ENCODE data around the gene PIWIL1. TPM values are rescaled to one million over a fixed set of nuclear protein-coding genes. Genes with fewer than 3 reads are reported as not detected.

Gene PIWIL1
- total RNA-seq, 1 donor from 2014 or later: not detected

DNA sequence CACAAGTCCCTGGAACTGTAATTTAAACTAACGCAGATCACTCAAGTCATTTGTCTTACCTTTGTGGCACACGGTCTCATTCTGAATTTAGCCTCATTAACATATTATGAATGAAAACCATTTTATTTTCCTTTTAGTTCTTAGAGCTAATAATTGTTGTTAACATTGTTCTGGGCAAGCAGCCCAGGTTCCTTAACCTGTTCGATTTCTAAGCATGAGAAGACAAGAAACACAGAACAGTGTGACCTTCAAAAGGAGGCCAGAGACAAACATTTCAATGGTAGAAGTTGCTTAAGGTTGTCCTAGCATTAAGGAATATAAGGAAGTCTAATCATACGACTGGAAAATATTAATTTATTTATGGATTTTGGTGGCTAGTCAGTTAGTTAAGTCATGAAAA is 35.2 kb downstream of the PIWIL1 start:
- DNase-seq (ENCODE audit: low spot score) (no peak), ATAC-seq (no peak)

DNA sequence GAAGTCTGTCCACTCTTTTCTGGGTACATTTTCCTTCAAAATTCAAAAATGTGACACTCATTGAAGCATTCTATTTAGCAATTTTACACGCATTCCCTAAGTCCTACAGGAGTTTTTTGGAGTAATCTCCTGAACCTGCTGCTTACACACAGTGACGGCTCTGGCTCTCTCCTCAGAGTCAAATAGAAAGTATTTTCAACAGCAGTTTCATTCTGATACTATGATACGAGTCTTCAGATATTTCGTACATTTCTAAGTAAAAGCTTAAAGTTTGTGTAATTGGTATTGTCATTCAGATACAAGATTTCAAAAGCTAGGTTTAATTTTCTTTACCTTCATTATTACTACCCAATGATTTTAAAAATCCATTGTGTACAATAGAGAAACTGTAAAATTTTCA is 36.4 kb downstream of the PIWIL1 start:
- no peak for DNase-seq (ENCODE audit: low spot score)
- no peak for ATAC-seq

DNA sequence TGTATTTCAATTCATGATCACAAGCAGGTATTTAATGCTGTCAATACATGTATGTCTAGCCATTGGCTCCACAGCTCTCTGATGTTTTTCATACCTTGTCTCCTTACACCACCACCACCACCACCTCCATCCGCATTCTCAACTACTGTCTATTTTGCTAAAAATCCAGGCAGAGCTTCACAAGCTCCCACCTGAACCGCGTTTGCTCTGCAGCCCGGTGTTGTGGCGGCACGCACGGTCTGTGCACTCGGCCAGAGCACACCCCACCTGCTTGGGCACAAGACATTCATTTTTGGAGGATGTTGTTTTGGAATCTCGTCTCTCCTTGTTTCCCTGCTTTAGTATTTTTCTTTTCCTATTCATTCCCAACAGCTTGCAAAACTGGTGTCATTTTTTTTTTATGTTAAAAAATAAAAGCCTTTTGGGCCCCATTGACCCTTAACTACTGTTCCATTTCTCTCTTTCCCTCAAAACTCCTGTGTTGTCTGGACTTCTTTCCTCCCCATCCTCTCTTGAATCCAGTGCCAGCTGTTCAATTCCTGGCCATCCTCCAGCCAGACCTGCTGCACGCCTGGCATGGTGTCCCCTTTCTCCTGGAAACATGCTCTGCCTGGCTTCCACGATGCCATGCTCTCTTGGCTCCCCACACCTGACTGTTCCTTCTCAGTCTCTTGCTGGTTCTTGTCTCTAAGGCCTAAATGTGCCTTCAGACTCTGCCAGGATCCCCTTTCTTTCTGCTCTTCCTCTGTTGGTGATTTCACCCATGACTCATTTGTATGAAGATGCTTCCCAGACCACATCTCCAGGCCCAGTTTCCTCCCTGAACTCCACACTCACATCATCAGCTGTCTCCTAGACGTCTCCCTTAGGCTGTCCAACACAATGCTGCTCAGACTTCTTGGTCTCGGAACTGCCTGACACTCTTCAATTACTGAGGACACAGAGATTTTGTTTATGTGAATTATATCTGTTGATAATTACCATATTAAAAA is 37.9 kb downstream of the PIWIL1 start:
- ATAC-seq: no peak
- no peak for DNase-seq (ENCODE audit: low spot score)

- peak; percentile 65 for ATAC-seq
- DNase-seq (ENCODE audit: low spot score): no peak
Observed at GRCh38 chr12:130382818-130383217, 45.1 kb downstream of the PIWIL1 start.

- DNase-seq (ENCODE audit: low spot score): no peak
- peak; percentile 81 for ATAC-seq
Observed at GRCh38 chr12:130384234-130384633, 46.5 kb downstream of the PIWIL1 start.

DNA sequence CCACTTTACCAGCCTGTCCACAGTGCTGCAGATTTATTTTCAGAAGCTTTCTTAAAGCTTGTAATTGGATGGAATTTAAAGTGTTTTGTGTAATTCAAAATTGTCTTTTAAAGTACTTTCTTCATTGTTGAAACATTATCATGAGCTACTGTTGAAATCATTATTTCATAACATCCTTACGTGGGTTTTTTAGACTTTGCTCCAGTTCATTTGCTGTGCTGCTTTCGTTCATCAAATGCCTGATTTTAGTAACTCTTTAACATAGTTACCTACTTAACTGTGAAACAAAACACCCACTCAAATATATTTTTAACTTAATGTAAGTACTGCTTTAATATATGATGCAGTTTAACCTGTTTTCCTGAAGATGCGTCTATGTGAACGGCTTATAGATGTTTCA is 47.5 kb downstream of the PIWIL1 start:
- no peak for DNase-seq (ENCODE audit: low spot score)
- peak; percentile 44 for ATAC-seq

GRCh38 chr12:130391186-130391585 is 53.5 kb downstream of the PIWIL1 start:
- ATAC-seq: no peak
- no peak for DNase-seq (ENCODE audit: low spot score)

GRCh38 chr12:130394906-130395305 is 57.2 kb downstream of the PIWIL1 start:
- DNase-seq (ENCODE audit: low spot score) (no peak), ATAC-seq (no peak)

- ATAC-seq: no peak
- DNase-seq (ENCODE audit: low spot score): no peak
Observed at GRCh38 chr12:130396667-130397066, 59.0 kb downstream of the PIWIL1 start.

DNA sequence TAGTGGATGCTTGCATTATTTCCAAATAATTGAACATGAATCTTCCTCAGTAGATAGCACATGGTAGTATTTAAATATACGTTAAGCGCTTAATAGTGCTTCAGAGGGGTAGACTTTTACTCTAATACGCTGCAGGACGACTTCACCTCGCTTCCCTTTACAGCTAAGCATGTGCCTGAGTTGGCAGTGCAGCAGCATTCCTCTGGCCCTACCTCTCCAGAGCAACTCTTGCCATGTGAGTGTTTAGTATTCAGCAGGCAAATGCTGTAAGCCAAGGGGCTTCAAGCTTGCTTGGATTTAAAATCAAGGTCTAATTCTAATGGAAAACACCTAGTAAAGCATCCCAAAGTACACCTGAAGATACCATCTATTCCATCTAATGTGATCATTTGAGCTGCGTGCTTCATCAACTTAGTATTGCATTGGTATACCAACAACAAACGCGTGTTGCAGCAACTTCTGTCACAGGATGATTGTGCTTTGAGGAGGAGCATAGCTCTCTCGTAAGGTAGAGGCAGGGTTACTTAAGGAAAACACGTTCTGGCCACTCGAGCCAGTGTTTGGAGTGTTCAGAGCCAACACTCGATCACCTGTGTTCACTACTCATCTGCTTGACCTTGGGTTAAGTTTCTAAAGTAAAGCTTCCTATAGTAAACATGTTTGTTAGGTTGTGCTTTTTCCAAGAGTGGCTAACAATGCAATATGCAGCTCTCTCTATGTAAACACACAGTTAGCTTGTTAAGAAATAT is 60.6 kb downstream of the PIWIL1 start:
- no peak for ATAC-seq

GRCh38 chr12:130401703-130402102 is 64.0 kb downstream of the PIWIL1 start:
- ATAC-seq (peak; percentile 51), DNase-seq (ENCODE audit: low spot score) (no peak)

More for the DNA sequence above, 60.6 kb downstream of the PIWIL1 start:
- no peak for DNase-seq (ENCODE audit: low spot score)

- ATAC-seq (no peak), DNase-seq (ENCODE audit: low spot score) (no peak)
Observed at GRCh38 chr12:130405332-130405731, 67.6 kb downstream of the PIWIL1 start.

GRCh38 chr12:130412384-130412783 is 74.7 kb downstream of the PIWIL1 start:
- ATAC-seq: no peak
- no peak for DNase-seq (ENCODE audit: low spot score)

DNA sequence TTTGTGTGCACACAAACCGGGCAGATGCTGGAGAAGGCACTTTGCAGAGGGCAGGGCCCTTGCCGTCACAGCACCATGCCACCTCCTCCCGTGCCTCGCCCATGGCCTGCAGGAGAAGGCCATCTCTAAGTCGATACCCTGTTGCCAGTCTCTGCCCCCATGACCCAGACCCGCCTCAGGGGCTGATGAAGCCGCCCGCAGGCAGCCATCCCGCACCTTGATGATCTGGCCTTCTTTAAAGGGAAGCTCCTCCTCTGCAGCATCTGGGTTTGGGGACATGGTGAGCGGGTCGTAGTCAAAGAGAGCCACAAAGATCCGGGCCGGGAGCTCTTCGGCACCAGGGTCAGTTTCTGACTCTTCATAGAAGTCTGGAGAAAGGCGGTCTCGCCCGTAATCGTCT is 76.2 kb downstream of the PIWIL1 start:
- no peak for DNase-seq (ENCODE audit: low spot score)
- no peak for ATAC-seq

GRCh38 chr12:130414381-130414780 is 76.7 kb downstream of the PIWIL1 start:
- DNase-seq (ENCODE audit: low spot score) (no peak), ATAC-seq (no peak)

- DNase-seq (ENCODE audit: low spot score): no peak
- no peak for ATAC-seq
Observed at GRCh38 chr12:130418251-130418650, 80.6 kb downstream of the PIWIL1 start.

DNA sequence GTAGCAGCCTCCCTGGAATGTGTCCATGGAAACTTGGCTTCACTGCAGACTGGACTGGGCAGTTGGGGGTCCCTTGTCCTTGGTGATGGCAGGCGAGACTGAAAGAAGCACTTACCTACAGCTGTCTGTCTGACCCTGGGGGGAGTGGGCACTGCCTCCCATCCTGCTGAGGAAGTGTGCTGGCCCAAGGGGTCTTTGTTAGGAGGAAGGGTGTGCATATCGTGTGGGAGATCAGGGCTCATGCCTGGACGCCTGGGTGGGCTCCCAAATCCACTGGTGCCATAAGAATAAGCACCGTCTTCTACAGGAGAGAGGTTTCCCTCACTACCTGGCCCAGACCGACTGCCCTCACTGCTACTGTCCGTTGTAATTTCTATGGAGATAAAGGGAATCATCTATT is 81.4 kb downstream of the PIWIL1 start:
- no peak for DNase-seq (ENCODE audit: low spot score)

GRCh38 chr12:130420071-130420470 is 82.4 kb downstream of the PIWIL1 start:
- ATAC-seq: no peak
- no peak for DNase-seq (ENCODE audit: low spot score)

More for the DNA sequence above, 81.4 kb downstream of the PIWIL1 start:
- no peak for ATAC-seq

DNA sequence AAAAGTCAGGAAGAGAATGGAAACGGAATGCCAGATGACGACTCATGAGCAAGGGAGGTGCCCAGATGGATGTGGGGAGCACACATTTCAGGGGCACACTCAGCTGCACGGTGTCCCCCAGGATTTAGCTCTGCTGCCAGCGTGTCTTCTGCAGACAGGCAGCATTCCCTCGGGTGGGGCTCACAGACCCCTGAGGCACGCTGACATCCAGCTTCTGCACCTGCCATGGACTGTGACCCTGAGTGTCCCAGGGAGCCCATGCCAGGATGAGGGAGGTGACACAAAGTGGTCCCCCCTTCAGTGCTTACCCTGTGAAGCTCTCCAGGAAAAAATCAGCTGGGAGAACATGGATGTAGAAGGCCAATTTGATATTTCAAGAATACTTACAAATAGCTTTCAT is 84.2 kb downstream of the PIWIL1 start:
- no peak for ATAC-seq
- DNase-seq (ENCODE audit: low spot score): no peak
